WI38 (cell line): Measurements from ENCODE around the gene TMOD2.

ENCODE experiments used
- H3K4me3 ChIP-seq: 2 replicates; pipeline ENCODE4 v1.5.1; 2011; ENCODE audit warnings: low read depth, mild to moderate bottlenecking, control low read depth, low read length
- CTCF ChIP-seq: IDR thresholded peaks from 2 replicates; pipeline ENCODE4 v1.5.1; 2012; ENCODE audit warnings: low read depth, mild to moderate bottlenecking, control low read depth, low read length

Gene TMOD2

GRCh38 chr15:51751697-51752683 lies 593 bp downstream of the TMOD2 start:
- H3K4me3 ChIP-seq = peak overlapping the region; percentile 66
- TF ChIP-seq CTCF = no peak

GRCh38 chr15:51752888-51753287 lies 1.5 kb downstream of the TMOD2 start:
- H3K4me3 ChIP-seq = no peak overlapping the region

GRCh38 chr15:51754267-51754666 lies 2.9 kb downstream of the TMOD2 start:
- H3K4me3 ChIP-seq = no peak overlapping the region
- TF ChIP-seq CTCF = no peak

More at GRCh38 chr15:51752888-51753287, 1.5 kb downstream of the TMOD2 start:
- no peak for TF ChIP-seq CTCF

- no peak for TF ChIP-seq CTCF
- H3K4me3 ChIP-seq = no peak overlapping the region
These were observed 4.4 kb downstream of the TMOD2 start for GRCh38 chr15:51755790-51756189.

GRCh38 chr15:51756482-51756881 lies 5.1 kb downstream of the TMOD2 start:
- no peak overlapping the region for H3K4me3 ChIP-seq
- TF ChIP-seq CTCF = no peak

- no peak for TF ChIP-seq CTCF
These were observed 6.1 kb downstream of the TMOD2 start for GRCh38 chr15:51757450-51757849.

GRCh38 chr15:51758645-51759044 lies 7.2 kb downstream of the TMOD2 start:
- TF ChIP-seq CTCF = no peak

More at GRCh38 chr15:51757450-51757849, 6.1 kb downstream of the TMOD2 start:
- H3K4me3 ChIP-seq = no peak overlapping the region

More at GRCh38 chr15:51758645-51759044, 7.2 kb downstream of the TMOD2 start:
- no peak overlapping the region for H3K4me3 ChIP-seq
